Measurements from ENCODE around the gene LRRC4B. TPM values are rescaled to one million over a fixed set of nuclear protein-coding genes. Genes with fewer than 3 reads are reported as not detected.

The LRRC4B gene
- polyA plus RNA-seq, 1 of the 3 experiments (the other 2 are of a cell fraction), result 6.9 TPM

DNA sequence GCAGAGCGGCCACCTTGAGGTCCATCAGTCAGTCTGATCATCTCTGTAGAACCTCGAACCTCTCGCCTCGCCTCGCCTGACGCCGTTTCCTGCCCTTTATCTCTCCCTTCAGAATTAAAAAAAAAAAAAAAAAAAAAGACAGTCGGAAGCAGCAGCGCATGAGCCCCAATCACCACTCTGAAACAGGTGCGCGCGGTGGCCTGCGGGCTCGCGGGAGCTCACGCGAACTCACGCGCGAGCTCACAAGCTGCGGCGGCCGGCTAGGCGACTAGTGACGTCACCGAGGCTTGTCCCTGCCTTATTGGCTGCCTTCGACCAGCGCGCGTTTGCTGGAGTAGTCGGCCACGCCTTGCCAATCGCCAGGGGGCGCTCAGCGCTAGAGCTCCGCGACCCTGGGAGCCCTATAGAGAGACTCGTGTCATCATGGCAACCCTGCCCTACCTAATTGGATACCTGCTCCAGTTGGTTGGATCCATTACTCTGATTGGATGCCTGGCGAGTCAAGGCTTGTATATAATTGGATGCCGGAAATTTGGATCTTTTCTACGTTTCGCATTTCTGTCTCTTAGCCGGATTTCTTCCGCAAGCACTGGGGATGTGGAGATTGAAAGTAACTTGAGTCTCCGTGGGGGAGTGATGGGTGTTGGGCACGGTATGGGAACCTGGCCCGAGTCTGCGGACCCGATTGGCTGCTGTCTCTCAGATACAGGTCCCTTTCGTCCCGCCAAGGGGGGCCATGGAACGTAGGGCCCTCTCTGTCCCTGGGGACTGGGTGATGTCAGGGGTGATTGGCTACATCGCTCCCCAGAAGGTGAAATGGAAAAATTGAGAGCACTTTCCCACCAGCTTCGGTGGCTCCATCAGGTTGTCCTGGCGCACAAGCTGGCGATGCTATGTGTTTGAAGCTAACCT lies 39.9 kb upstream of the LRRC4B start:
- peaks cover 6% of the 10 kb centered on the region; the same call in 1 of the 2 replicates for H3K27me3 ChIP-seq (ENCODE audit: insufficient read depth)
- TF ChIP-seq, protein P1, sequence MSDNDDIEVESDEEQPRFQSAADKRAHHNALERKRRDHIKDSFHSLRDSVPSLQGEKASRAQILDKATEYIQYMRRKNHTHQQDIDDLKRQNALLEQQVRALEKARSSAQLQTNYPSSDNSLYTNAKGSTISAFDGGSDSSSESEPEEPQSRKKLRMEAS (IDR thresholded peaks at IDR 0.05; ENCODE audit: low read depth), result 0 out of 2 replicates have a peak, but pooled peaks have one; percentile 31
- TF ChIP-seq RFX5 (IDR thresholded peaks at IDR 0.05; ENCODE audit: low read length) (peak; percentile 99), FOXM1 (IDR thresholded peaks at IDR 0.05; ENCODE audit: low read depth) (no peak), MXI1 (IDR thresholded peaks at IDR 0.05; ENCODE audit: low read depth, low read length) (peak; percentile 16; the same call in 1 of the 2 replicates), SMC3 (IDR thresholded peaks at IDR 0.05; ENCODE audit: low read depth, low read length) (peak; percentile 72), RAD21 (IDR thresholded peaks at IDR 0.05; ENCODE audit: low read length) (peak; percentile 79), FOXJ3 (CRISPR knock-in tag; IDR thresholded peaks at IDR 0.05) (no peak), GABPA (IDR thresholded peaks at IDR 0.05; ENCODE audit: low read depth) (no peak), CHD2 (IDR thresholded peaks at IDR 0.05; ENCODE audit: low read length, partially characterized antibody) (peak; percentile 98)
- TF ChIP-seq, protein P2, sequence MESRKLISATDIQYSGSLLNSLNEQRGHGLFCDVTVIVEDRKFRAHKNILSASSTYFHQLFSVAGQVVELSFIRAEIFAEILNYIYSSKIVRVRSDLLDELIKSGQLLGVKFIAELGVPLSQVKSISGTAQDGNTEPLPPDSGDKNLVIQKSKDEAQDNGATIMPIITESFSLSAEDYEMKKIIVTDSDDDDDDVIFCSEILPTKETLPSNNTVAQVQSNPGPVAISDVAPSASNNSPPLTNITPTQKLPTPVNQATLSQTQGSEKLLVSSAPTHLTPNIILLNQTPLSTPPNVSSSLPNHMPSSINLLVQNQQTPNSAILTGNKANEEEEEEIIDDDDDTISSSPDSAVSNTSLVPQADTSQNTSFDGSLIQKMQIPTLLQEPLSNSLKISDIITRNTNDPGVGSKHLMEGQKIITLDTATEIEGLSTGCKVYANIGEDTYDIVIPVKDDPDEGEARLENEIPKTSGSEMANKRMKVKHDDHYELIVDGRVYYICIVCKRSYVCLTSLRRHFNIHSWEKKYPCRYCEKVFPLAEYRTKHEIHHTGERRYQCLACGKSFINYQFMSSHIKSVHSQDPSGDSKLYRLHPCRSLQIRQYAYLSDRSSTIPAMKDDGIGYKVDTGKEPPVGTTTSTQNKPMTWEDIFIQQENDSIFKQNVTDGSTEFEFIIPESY (IDR thresholded peaks at IDR 0.05; ENCODE audit: borderline replicate concordance, low read depth), result 0 out of 2 replicates have a peak, but pooled peaks have one; percentile 56
- TF ChIP-seq, protein P3, sequence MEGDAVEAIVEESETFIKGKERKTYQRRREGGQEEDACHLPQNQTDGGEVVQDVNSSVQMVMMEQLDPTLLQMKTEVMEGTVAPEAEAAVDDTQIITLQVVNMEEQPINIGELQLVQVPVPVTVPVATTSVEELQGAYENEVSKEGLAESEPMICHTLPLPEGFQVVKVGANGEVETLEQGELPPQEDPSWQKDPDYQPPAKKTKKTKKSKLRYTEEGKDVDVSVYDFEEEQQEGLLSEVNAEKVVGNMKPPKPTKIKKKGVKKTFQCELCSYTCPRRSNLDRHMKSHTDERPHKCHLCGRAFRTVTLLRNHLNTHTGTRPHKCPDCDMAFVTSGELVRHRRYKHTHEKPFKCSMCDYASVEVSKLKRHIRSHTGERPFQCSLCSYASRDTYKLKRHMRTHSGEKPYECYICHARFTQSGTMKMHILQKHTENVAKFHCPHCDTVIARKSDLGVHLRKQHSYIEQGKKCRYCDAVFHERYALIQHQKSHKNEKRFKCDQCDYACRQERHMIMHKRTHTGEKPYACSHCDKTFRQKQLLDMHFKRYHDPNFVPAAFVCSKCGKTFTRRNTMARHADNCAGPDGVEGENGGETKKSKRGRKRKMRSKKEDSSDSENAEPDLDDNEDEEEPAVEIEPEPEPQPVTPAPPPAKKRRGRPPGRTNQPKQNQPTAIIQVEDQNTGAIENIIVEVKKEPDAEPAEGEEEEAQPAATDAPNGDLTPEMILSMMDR (IDR thresholded peaks at IDR 0.05), result peak; percentile 78
- WGBS (ENCODE audit: low lambda C conversion rate), result 24% methylated on average over 40 of the region's 56 CpGs
- no peaks in the 10 kb centered on the region for H3K9me2 ChIP-seq
- H3K9ac ChIP-seq, result no peak overlapping the region
- ChIA-PET CTCF (interaction anchor here (0.6 to 3.2 kb wide), 24 partner anchors 19 to 242 kb away, joined by 3 to 16 read pairs (median 5); no protein-coding TSS in a partner anchor), POLR2A (no interaction called here)
- H2AFZ ChIP-seq (ENCODE audit: low read depth), result no peak overlapping the region
- no peaks in the 10 kb centered on the region for H3K36me3 ChIP-seq (replicated peaks in 1 of 2; ENCODE audit: control insufficient read depth in 1 of 2, insufficient read depth in 2 of 2, low read length in 1 of 2)
- peak overlapping the region; percentile 26 to 27; a peak in 3 of 4 replicates for H3K4me3 ChIP-seq (ENCODE audit: low read depth in 2 of 2, low read length in 1 of 2)
- 0 out of 2 replicates have a peak overlapping the region, but pooled peaks have one; percentile 53 for H3K4me2 ChIP-seq
- no peak overlapping the region for H3K27ac ChIP-seq (ENCODE audit: low read depth in 2 of 2, low read length in 1 of 2)
- peaks cover 0 to 8% of the 10 kb centered on the region in 2 experiments; a peak in 1 of 4 replicates for H3K4me1 ChIP-seq (ENCODE audit: control insufficient read depth in 1 of 2, insufficient read depth in 2 of 2, low read depth in 1 of 2, low read length in 1 of 2)
- H3K79me2 ChIP-seq (ENCODE audit: insufficient read depth), result no peaks in the 10 kb centered on the region
- peak; percentile 92 for DNase-seq
- H3F3A ChIP-seq (replicated peaks; ENCODE audit: insufficient read depth), result peaks cover 4% of the 10 kb centered on the region
- no peaks in the 10 kb centered on the region for H4K20me1 ChIP-seq (ENCODE audit: insufficient read depth)
- no peaks in the 10 kb centered on the region for H3K9me3 ChIP-seq

Measured in SK-N-SH (cell line).